SKM-1 treated with dmso at 0.1 percent for 144 hours (cell line): Measurements from ENCODE around the gene GARIN5A.
A peak's percentile ranks its signal among the peaks of the same experiment; 100 is the strongest.
"Not testable (repeated sequence)": the region's sequence is repeated elsewhere in the genome, so short reads cannot be mapped to it uniquely, and the experiment has no call there.

Experiments used
- DNase-seq: peaks from one replicate; lab custom pipeline; 2025; ENCODE audit not compliant: unreplicated experiment; lab: John Stamatoyannopoulos, UW

GARIN5A gene

DNA sequence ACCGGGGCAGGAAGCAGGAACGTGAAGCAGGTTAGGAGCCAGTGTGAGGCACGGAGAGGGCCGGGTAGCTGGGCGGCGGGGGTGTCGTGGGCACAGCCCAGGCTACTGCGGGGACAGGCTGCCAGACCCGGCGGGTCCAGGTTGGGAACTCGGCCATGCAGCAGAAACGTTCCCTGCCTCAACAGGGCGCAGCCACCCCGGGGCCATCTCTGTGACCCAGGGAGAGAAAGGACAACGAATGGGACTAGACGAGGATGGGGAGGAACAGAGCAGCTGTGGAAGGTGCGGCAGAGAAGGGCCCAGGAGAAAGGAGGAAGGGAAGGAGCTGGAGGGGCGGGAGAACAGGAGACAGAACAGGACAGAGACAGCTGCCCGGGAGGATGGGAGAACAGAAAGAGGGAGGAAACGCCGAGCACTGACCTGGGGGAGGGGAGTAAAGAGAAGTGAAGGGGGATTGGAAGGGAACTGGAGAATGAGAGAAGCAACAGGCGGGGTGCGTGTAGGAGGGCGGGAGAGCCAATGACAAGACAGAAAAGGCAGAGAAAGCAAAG lies 12.9 kb upstream of the GARIN5A start:
- DNase-seq: no peak

DNA sequence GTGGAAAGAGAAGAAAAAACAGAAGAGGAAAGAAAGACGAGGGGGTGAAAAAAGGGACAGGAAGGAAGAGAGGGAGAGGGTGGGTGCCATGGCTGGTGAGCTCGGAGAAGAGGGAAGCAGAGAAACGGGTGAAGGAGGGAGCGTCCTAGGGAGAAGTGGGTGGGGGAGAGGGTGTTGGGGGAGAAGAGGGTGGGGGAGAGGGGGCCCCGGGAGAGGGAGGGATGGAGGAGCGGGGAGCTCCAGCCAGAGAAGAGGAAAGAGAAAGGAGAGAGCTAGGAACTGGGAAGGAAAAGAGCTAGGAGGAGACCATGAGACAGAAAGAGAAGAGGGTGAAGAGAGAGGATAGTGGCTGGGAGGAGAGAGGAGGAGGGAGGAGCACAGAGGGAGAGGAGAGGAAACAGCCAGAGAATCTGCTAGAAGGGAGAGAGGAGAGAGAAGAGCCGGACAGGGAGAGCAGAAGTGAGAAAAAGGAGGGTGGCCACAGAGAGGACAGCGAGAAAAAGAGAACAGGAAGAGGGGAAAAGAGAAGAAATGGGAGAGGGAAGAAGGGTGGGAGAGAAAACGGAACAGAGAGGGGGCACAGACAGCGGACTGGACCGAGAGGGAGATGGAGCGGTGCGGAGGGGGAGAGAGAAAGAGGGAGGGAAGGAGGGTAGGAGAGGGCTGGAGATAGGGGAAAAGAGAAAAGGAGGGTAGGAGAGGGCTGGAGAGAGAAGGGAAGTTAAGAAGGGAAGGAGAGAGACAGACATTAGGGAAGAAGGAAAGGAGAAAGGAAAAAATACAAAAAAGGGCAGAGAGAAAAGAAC lies 11.9 kb upstream of the GARIN5A start:
- DNase-seq: peak; percentile 10

DNA sequence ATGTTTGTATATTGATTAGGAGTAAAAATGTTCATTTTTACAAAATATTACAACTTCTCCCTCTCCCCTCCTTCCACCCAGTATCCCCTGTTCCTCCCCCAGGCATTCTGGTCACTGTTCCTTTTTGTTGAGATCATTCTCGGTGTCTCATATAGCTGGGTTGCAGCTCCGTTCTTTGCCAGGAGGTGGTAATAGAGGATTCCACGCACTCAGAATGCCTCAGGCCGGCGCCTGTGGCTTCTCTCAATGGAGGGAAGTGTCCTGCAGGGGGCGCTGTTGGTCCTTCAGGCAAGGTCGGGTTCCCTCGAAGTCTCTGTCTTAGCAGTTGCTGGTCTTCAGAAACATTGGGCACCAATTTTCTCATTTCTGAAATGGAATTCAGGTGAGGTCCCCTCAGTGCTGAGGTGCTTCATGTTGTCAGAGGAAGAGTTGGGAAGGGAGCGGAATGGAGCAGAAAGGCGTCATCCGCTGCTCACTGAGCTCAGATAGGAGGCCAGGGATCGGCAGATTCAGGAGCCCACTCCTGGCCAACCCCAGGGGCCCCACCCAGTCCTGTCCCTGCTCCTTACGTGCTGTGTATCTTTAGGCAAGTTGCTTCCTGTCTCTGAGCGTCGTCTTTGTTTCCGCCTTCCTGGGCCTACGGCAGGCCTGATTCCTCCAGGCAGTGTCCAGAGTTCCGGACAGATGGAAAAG lies 10.3 kb upstream of the GARIN5A start:
- DNase-seq: no peak

DNA sequence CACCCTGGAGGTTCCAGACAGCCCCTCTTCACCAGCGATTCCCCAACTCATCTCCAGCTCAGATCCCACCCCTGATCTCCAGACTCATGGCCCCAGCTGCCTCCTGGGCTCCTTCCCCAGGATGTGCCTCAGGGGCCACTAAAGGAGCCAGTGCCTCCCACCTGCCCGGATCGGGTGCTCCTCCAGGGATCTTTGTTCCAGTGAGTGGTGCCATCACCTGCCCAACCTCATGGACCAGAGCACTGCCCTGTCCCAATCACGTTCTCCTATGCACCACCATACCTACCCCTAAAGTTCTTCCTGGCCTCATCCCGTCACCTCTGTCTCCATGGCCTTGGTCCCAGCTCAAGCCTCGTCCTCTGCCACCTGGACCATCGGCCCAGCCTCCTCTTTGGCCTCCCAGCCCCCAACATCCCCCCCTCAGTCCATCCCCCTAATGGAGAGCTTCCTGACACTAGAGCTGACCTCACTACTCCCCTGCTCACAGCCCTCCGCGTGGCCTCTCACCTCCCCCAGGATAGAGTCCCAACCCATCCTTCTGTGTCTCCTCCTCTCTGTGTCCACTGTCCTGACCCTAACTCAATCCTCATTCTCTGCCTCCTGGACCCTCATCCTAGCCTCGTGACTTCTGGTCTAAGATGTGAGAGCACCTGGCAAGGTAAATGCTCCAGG lies 8.8 kb upstream of the GARIN5A start:
- DNase-seq: no peak

DNA sequence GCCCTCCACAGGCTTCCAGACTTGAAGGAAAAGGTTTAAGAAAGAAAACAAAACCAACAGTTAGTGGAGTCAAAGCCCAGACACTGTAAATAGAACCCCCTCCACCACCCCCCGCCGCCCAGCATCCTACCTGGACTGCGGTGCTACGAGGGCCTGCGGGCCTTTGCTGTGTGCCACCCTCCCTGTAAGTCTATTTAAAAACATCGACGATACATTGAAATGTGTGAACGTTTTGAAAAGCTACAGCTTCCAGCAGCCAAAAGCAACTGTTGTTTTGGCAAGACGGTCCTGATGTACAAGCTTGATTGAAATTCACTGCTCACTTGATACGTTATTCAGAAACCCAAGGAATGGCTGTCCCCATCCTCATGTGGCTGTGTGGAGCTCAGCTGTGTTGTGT lies 6.3 kb upstream of the GARIN5A start:
- DNase-seq: no peak

DNA sequence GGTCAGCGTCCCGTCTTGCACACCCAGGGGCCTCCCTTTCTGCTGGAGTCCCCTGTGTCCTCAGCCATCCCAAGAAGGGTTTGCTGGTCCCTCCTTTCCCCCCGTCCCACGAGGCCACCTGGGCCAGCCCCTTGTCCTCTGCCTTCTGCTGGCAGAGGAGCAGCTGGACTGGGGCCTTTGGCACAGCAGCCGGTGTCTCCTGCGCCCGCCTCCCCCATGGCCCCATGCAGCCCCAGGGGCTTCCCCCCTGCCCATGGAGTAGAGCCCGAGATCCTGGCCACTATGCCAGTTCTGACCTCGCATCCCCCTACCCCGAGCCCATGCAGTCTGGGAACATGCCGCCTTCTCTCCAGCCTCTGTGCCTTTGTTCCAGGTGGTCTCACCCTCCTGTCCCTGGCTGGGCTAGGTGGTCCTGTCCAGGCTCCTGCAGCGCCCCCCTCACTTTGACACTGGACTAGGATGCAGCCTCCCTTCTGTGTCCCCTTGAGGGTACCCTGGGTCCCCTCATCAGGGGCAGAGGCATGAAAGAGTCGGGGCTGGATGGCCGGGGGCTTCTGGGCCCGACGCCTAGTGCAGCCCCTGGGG lies 5.7 kb upstream of the GARIN5A start:
- DNase-seq: no peak

DNA sequence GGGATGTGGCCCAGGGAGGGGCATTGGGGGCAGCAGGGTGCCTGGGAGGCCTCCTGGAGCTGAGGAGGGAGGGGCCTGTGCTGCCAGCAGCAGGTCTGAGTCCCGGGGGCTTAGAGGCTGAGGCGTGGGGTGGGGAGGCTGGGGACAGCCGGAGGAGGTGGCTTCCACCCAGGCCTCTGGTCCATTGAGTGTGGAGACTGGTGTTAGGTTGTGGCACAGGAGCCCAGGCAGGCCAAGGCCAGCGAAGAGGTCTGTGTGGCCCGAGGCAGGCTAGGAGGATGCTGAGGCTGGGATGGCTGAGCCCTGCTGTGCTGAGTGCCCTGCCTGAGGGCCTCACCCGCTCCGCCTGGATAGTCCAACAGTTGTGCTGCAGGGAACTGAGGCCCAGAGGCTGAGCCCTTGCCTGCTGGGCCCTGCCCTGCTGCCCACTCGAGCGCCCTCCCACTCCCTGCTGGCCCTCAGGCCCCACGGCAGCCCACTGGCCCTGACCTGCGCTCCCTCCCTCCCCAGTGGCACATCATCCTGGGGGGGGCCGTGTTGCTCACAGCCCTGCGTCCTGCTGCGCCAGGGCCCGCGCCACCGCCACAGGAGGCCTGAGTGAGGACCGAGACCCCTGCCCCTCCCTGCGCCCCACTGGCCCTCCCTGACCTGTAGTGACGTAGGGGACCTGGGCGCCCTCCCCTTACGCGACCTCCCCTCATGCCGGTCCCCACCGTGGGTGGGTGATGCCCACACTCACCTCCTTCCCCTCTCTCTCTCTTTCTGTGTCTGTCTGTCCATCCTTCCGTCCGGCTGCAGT lies 4.9 kb upstream of the GARIN5A start:
- DNase-seq: no peak

DNA sequence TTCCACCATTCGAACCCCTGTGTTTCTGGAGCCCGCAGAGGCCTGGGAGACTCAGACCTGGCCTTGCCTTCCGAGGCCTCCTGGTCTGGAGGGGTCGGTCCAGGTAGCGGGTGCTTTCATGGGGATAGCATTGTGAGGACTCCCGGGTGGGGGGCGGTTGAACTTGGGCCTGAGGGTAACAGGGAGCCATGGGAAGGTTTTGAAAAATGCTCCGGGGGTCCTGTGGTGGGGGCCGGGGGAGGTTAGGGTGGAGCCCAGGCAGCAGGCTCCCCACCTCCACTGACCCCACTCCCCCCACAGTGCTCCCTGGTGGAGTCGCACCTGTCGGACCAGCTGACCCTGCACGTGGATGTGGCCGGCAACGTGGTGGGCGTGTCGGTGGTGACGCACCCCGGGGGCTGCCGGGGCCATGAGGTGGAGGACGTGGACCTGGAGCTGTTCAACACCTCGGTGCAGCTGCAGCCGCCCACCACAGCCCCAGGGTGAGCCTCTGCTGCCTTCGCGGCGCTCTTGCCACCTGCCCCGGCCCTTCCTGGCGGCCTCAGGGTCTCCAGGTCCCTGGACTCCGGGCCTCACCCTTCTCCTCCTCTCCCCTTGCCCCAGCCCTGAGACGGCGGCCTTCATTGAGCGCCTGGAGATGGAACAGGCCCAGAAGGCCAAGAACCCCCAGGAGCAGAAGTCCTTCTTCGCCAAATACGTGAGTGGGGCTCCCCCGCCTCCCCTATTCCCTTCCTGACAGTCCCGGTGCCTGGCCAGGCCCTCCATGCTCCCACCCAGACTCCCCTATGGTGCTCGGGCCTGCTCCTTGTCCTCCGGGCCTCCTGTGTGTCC lies 3.8 kb upstream of the GARIN5A start:
- DNase-seq: no peak

DNA sequence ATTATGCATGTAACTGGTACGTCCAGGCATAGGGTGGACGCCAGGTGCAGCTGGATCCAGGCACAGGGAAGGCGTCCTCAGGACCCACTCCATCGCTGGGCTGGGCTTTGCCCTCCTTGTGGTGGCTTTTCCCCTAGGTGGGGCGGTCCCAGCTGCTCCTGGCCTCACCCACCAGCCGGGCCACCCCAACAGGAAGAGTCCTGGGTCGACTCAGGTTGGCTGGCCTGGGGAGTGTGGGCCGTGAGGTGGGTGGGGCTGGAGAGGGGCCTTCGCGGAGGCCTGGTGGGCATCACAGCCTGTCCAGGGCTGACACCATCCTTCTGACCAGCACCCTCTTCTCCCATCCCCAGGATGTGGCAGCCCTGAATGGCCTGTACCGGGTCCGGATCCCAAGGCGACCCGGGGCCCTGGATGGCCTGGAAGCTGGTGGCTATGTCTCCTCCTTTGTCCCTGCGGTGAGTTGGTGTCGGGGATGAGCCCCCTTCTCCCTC lies 3.2 kb upstream of the GARIN5A start:
- DNase-seq: no peak

DNA sequence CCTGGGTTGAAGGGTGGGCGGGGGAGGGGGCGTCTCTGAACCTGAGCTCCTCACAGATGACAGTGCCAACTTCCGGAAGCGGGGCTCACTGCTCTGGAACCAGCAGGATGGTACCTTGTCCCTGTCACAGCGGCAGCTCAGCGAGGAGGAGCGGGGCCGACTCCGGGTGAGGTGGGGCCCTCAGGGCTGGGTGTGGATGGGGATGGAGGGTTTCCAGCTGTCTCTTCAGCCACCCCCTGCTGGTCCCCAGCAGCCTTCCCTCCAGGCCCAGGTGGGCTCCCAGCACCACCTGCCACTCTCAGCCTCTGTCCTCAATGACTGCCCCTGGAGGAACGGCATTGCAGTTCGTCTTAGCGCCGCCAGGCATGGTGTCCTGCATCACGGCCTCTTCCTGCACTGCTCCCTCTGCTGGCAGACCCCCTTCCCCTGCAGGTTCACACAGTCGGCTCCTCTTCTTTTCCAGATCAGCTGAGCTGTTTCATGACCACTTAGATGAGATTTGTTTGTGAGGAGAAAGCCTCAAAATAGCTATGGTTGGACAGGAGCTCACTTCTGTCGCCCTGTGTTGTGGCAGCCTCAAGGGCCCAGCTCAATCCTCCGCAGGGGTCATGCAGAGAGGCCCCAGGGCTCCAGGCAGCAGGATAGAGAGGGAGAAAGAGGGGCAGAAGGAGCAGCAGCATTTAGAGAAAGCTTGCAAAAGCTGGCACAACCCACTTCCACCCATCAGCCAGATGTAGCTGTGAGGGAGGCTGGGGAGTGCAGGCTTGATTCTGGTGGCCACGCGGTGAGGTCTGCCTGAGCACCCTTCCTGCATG lies 2.5 kb upstream of the GARIN5A start:
- DNase-seq: peak; percentile 11

DNA sequence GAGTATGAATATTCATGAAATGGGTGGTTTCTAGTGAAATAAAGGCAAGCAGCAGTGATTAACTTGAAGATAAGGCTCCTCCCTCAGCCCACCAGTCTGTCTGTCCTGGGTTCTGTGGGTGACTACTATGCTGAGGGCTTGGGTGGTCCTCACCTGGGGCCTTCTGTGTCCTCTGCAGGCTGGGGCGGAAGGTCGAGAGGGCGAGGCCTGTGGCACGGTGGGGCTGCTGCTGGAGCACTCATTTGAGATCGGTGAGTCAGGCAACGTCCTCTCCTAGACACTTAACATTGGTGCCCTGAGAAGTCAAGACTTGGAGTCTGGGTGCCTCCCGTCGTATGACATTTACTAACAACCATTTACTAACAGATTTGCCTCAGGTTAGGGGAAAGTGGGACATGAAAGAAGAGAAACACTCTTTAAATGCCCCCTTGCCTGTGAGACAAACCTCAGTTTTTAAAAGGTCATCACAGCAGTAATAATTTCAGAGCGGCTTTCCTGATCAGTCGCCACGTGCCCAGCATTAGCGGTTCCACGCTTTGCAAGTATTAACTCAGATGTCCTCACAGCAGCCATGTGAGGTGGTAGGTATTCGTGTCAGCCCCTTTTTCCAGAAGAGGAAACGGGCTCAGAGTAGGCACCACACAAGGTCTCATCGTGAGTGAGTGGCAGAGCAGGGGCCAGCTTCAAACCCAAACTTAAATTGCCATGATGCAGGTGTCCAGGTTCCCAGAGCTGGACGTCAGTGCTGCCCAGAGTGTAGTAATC lies 1.3 kb upstream of the GARIN5A start:
- DNase-seq: no peak

DNA sequence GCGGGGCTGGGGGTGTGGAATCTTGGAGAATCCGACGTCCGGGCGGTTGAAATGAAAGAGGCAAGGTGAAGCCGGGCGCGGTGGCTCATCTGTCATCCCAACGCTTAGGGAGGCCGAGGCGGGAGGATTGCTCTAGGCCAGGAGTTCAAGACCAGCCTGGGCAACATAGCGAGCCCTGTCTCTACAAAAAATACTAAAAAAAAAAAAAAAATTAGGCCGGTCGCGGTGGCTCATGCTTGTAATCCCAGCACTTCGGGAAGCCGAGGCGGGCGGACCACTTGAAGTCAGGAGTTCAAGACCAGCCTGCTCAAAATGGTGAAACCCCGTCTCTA lies 225 bp upstream of the GARIN5A start:
- no peak for DNase-seq

DNA sequence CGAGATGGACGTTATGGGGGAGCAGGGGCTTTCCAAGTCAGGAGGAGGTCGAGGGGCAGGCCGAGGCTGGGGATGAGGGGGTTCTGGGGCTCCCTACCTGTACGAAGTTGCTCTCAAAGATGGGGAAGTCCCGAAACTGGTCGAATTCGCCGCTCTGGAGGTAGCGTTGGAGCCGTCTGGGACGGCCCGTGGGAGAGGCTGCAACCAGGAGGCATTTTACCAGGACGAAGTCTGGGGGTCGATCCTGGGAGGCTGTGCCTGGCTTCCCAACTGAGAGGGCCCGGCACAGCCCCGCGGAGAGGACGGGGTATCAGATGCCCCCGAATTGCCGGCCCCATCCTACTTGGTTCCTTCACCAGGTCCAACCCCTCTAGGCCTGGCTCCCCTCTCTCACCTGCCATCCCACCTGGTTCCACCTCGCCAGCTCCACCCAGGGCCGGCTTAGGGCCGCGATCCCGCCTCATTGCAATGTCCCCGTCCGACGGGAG lies 868 bp downstream of the GARIN5A start:
- DNase-seq: no peak

DNA sequence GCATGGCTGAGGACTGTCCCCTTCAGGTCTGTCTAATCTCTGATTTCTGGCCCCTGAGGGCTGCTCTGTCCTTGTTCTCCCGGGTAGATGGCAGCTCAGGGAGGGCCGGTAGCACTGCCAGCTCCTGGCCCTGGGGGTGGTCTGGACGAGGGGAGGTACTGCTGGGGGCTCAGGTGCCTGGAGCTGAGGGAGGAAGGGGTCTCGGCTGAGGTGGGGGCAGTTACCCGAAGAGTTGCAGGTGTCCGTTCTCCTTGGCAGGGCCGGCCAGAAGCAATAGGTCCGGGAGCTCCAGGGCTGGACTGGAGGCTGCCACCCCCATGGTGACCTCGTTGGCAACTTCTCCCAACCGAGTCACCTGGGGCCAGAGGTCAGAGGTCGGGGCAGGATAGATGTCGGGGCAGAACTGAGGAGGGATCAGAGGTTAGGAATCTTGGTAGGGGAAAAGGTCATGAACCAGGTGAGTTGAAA lies 1.5 kb downstream of the GARIN5A start:
- DNase-seq: no peak

DNA sequence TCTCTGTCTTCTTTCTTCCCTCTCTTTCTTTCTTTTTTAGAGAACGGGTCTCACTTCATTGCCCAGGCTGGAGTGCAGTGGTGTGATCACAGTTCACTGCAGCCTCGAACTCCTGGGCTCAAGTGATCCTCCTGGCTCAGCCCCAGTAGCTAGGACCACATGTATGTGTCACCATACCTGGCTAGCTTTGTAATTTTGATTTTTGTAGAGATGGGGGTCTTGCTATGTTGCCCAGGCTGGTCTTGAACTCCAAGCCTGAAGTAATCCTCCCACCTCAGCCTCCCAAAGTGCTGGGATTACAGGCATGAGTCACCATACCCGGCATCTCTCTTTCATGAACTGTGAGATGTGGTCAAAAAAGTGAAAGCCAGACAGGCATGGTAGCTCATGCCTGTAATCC lies 3.3 kb downstream of the GARIN5A start:
- not testable (repeated sequence) for DNase-seq

DNA sequence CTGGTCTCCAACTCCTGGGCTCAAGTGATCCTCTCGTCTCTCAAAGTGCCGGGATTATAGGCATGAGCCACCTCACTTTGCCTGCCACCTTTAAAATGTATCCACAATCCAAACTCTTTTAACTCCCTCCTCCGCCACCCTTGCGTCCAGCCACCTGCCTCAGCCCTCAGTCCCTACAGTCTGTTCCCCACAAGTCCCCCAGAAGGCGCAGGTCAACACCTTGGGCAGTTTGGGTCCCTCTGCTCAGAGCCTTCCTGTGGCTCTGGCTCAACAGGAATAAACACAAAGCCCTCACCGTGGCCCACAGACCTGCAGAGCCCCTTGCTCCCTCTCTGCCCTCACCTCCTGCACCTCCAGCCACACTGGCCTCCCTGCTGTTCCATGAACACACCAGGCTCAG lies 7.8 kb downstream of the GARIN5A start:
- no peak for DNase-seq

DNA sequence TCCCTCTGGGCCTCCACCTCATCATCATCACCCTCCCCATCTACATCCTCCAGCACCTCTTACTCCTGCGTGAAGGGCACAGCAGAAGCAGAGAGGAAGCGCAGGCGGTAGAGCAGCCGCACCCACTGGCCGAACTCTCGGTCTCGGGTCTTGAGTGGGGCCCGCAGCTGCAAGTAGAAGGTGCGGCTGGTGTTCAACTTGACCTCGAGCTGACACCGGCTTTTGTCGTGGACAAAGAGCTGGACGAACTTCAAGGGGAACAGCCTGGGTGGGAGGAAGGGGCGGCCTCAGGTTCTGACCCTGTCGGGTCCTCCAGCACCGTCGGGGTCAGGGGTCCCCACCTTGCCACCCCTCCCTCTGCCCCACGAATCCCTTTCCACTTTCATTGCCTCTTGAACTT lies 9.1 kb downstream of the GARIN5A start:
- DNase-seq: no peak

DNA sequence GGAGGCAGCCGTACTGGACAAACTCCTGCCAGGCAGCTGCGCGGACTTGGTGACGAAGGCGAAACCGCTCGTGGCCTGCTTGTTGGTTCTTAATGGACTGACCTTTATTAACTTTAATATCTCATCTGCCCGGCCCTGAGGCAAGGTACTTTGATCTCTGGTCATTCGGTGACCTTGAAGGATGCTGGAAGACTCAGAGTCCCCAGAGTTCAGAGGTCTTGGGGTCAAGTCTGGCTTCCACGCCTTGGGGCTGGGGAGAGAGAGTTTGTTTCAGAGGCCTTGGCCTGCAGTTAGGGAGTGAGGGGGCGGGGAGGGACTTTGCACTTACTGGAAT lies 10.0 kb downstream of the GARIN5A start:
- DNase-seq: no peak
